Fibroblast of pulmonary artery (primary cell): ENCODE results near the gene YY1.

ENCODE experiments used
- DNase-seq: peaks from one replicate; pipeline ENCODE4 v3.0.0-alpha.2; 2010; ENCODE audit warnings: low read depth
- H3K4me3 ChIP-seq: replicated peaks from 2 replicates; pipeline ENCODE4 v1.5.1; 2011; ENCODE audit warnings: low read depth, mild to moderate bottlenecking, control low read depth, low read length, moderate library complexity
- CTCF ChIP-seq: IDR thresholded peaks from 2 replicates; pipeline ENCODE4 v1.5.1; 2011; ENCODE audit warnings: mild to moderate bottlenecking, control low read depth, low read length, inconsistent platforms; ENCODE audit errors: missing control alignments

Gene YY1

GRCh38 chr14:100323942-100324307 is 85.0 kb downstream of the YY1 start:
- no peak for TF ChIP-seq CTCF
- H3K4me3 ChIP-seq, result no peak overlapping the region
- DNase-seq, result no peak

- no peak for DNase-seq
- TF ChIP-seq CTCF, result no peak
Measured at GRCh38 chr14:100325231-100325632, 86.3 kb downstream of the YY1 start.

GRCh38 chr14:100325958-100326357 is 87.0 kb downstream of the YY1 start:
- TF ChIP-seq CTCF, result no peak
- no peak overlapping the region for H3K4me3 ChIP-seq
- DNase-seq, result no peak

More at GRCh38 chr14:100325231-100325632, 86.3 kb downstream of the YY1 start:
- H3K4me3 ChIP-seq, result no peak overlapping the region

- no peak overlapping the region for H3K4me3 ChIP-seq
- TF ChIP-seq CTCF, result no peak
- DNase-seq, result no peak
Measured at GRCh38 chr14:100327128-100327527, 88.2 kb downstream of the YY1 start.

- no peak overlapping the region for H3K4me3 ChIP-seq
- no peak for TF ChIP-seq CTCF
- no peak for DNase-seq
Measured at GRCh38 chr14:100328495-100329163, 89.7 kb downstream of the YY1 start.

GRCh38 chr14:100329233-100330006 is 90.5 kb downstream of the YY1 start:
- DNase-seq, result no peak
- no peak overlapping the region for H3K4me3 ChIP-seq
- TF ChIP-seq CTCF, result no peak

- no peak overlapping the region for H3K4me3 ChIP-seq
- no peak for TF ChIP-seq CTCF
- no peak for DNase-seq
Measured at GRCh38 chr14:100330007-100330344, 91.0 kb downstream of the YY1 start.
